Pancreas (tissue), 10 donors: ENCODE data around the gene AUH. TPM values are rescaled to one million over a fixed set of nuclear protein-coding genes. Genes with fewer than 3 reads are reported as not detected.
"Not testable (repeated sequence)": the region's sequence is repeated elsewhere in the genome, so short reads cannot be mapped to it uniquely, and the experiment has no call there.

Experiments
- ATAC-seq, 4 donors: fragments of 200-7000 bp; cut with Tn5 transposase; one replicate each; pipeline versions ENCODE4 v1.8.0 to v1.9.1; 2020; ENCODE audit warnings: mild to moderate bottlenecking in 4 of 4, moderate library complexity in 4 of 4
- DNase-seq, 6 donors: peaks; one replicate each; pipeline ENCODE4 v3.0.0-alpha.2; 2020
- FAIRE-seq: peaks from 2 replicates; lab custom pipeline; 2012; peaks lifted over from hg19 to GRCh38; lab: Jason Lieb, UNC
- H3K27ac ChIP-seq, 4 donors: fragments of 200-600 bp; sonication (generic); 1 replicate in 3 of 4; 2 replicates in 1 of 4; pipeline versions ENCODE4 v1.5.0 to v1.8.0; 2020
- H3K27me3 ChIP-seq, 4 donors: fragments of 200-600 bp; one replicate each; pipeline ENCODE4 v1.8.0; 2021
- H3K36me3 ChIP-seq, 3 donors: fragments of 200-600 bp; sonication (generic) in 1 of 3; one replicate each; pipeline versions ENCODE4 v1.5.0 to v1.8.0; 2020 to 2021
- H3K4me1 ChIP-seq, 3 donors: fragments of 200-600 bp; one replicate each; pipeline ENCODE4 v1.8.0; 2021
- H3K4me3 ChIP-seq, 4 donors: fragments of 200-600 bp; sonication (generic) in 2 of 4; one replicate each; pipeline versions ENCODE4 v1.5.0 to v1.8.0; 2020 to 2021
- H3K9me3 ChIP-seq, 4 donors: fragments of 200-600 bp; one replicate each; pipeline ENCODE4 v1.8.0; 2021
- CTCF ChIP-seq, 4 donors: fragments of 200-600 bp; sonication (generic) in 3 of 4; IDR thresholded peaks; one replicate each; pipeline versions ENCODE4 v1.5.0 to v1.8.0; 2021; ENCODE audit warnings: antibody characterized with exemption in 4 of 4
- WGBS, 2 donors: extraction: QIAGEN DNeasy Blood & Tissue Kit; methylation state at CpG; one replicate each; pipeline ENCODE4 v1.1.7; 2013; 5-methylcytosine and 5-hydroxymethylcytosine counted together
- intact Hi-C, 3 donors: fragments of 100-400 bp; cut with DNase I; formaldehyde crosslinking; loops; one replicate each; pipeline versions ENCODE4 v1.11.1 to v1.14.2; 2022
- polyA plus RNA-seq, 2 donors: library from polyadenylated mRNA; stranded (reverse); fragments of 200-250 nt; gene quantifications; one replicate each; pipeline ENCODE4 v1.2.3, GENCODE V29; 2013
- total RNA-seq, 6 donors: library from RNA; stranded (reverse); fragmentation: NEBNext Ultra II Directional in 4 of 6; extraction: Animal tissue kit (Norgen Biotek cat#: 25700) in 4 of 6; gene quantifications; one replicate each; pipeline versions ENCODE4 v1.2.1 to v1.2.4, GENCODE V29; 2021 to 2023
- donor health status: healthy with polysubstance abuse.
- donor health status: DM: no; HTN: no; CAD: no; lungs with moderate emphysema.
- donor health status: DM: no; HTN: no; CAD: no.
- donor health status: control.
- donor health status: control.
- donor health status: Bipolar disorder and iron deficiency.
- donor health status: DM: yes; HTN: yes; CAD: no.
- donor health status: DM: no; HTN: no; CAD: no.
- donor health status: DM: no; HTN: no; CAD: no.
- donor health status: DM: yes; HTN: yes; CAD: no.

AUH gene
- total and polyA plus RNA-seq, 8 donors = 11.2 to 19.5 (median 14.7) TPM

- intact Hi-C loops = no loop called here
- TF ChIP-seq CTCF (IDR thresholded peaks at IDR 0.05) = no peak
- Histone ChIP-seq H3K4me3 (no peak overlapping the region), H3K36me3 (no peaks in the 10 kb centered on the region), H3K9me3 (no peaks in the 10 kb centered on the region), H3K27me3 (no peaks in the 10 kb centered on the region), H3K27ac (no peak overlapping the region), H3K4me1 (no peaks in the 10 kb centered on the region)
- no peak for ATAC-seq
- FAIRE-seq = no peak
- 82 to 87% methylated on average over 5 of the region's 5 CpGs for whole genome bisulfite sequencing, 2 donors
- DNase-seq = no peak
These were observed 29.7 kb upstream of the AUH start for GRCh38 chr9:91391412-91391811.

- not testable (repeated sequence) for H3K4me3 ChIP-seq, H3K9me3 ChIP-seq, FAIRE-seq
These were observed 28.0 kb upstream of the AUH start for GRCh38 chr9:91389686-91390085.

GRCh38 chr9:91386765-91387164 is 25.0 kb upstream of the AUH start:
- intact Hi-C loops = no loop called here
- Histone ChIP-seq H3K27me3 (no peaks in the 10 kb centered on the region), H3K9me3 (no peaks in the 10 kb centered on the region), H3K36me3 (no peaks in the 10 kb centered on the region), H3K27ac (no peak overlapping the region), H3K4me1 (no peaks in the 10 kb centered on the region), H3K4me3 (no peak overlapping the region)
- DNase-seq (no peak), FAIRE-seq (no peak), ATAC-seq (no peak)
- no peak for TF ChIP-seq CTCF (IDR thresholded peaks at IDR 0.05)

More at GRCh38 chr9:91389686-91390085, 28.0 kb upstream of the AUH start:
- ATAC-seq, H3K4me1 ChIP-seq, H3K36me3 ChIP-seq, H3K27me3 ChIP-seq, H3K27ac ChIP-seq, intact Hi-C loops, DNase-seq: not testable (repeated sequence)
- 92 to 96% methylated on average over 4 of the region's 4 CpGs for WGBS, 2 donors

- intact Hi-C loops = no loop called here
- Histone ChIP-seq H3K27ac (no peak overlapping the region), H3K36me3 (no peaks in the 10 kb centered on the region), H3K27me3 (no peaks in the 10 kb centered on the region), H3K4me3 (no peak overlapping the region), H3K9me3 (no peaks in the 10 kb centered on the region), H3K4me1 (no peaks in the 10 kb centered on the region)
- no peak for ATAC-seq
- WGBS, 2 donors = 87 to 91% methylated on average over 1 of the region's 1 CpG
- FAIRE-seq = no peak
- DNase-seq = no peak
- TF ChIP-seq CTCF (IDR thresholded peaks at IDR 0.05) = no peak
These were observed 23.2 kb upstream of the AUH start for GRCh38 chr9:91384954-91385353.

GRCh38 chr9:91383577-91383976 is 21.9 kb upstream of the AUH start:
- no peaks in the 10 kb centered on the region for H3K36me3 ChIP-seq
- H3K27me3 ChIP-seq = no peaks in the 10 kb centered on the region
- DNase-seq (no peak), ATAC-seq (no peak), FAIRE-seq (peak; percentile 72)
- H3K9me3 ChIP-seq = no peaks in the 10 kb centered on the region
- TF ChIP-seq CTCF (IDR thresholded peaks at IDR 0.05) = no peak
- intact Hi-C loops = no loop called here
- H3K4me3 ChIP-seq = no peak overlapping the region
- H3K27ac ChIP-seq = no peak overlapping the region
- H3K4me1 ChIP-seq = peaks cover 0 to 8% (median 8%) of the 10 kb centered on the region in 3 donors

- H3K9me3 ChIP-seq = no peaks in the 10 kb centered on the region
- intact Hi-C loops = no loop called here
- 91 to 96% methylated on average over 4 of the region's 4 CpGs for WGBS, 2 donors
- H3K27me3 ChIP-seq = no peaks in the 10 kb centered on the region
- DNase-seq = no peak
- no peaks in the 10 kb centered on the region for H3K36me3 ChIP-seq
- no peak overlapping the region for H3K27ac ChIP-seq
- no peak for FAIRE-seq
- no peak overlapping the region for H3K4me3 ChIP-seq
- no peak for ATAC-seq
- peaks cover 0 to 11% (median 11%) of the 10 kb centered on the region in 3 donors for H3K4me1 ChIP-seq
- TF ChIP-seq CTCF (IDR thresholded peaks at IDR 0.05) = no peak
These were observed 20.6 kb upstream of the AUH start for GRCh38 chr9:91382298-91382697.
